Pancreas (tissue), 10 donors: Measurements from ENCODE around the gene HAGHL. TPM values are rescaled to one million over a fixed set of nuclear protein-coding genes. Genes with fewer than 3 reads are reported as not detected.

Experiments used
- ATAC-seq, 4 donors: fragments of 200-7000 bp; cut with Tn5 transposase; one replicate each; pipeline versions ENCODE4 v1.8.0 to v1.9.1; 2020; ENCODE audit warnings: mild to moderate bottlenecking in 4 of 4, moderate library complexity in 4 of 4
- DNase-seq, 6 donors: peaks; one replicate each; pipeline ENCODE4 v3.0.0-alpha.2; 2020
- FAIRE-seq: peaks from 2 replicates; lab custom pipeline; 2012; peaks lifted over from hg19 to GRCh38; lab: Jason Lieb, UNC
- H3K27ac ChIP-seq, 4 donors: fragments of 200-600 bp; sonication (generic); 1 replicate in 3 of 4; 2 replicates in 1 of 4; pipeline versions ENCODE4 v1.5.0 to v1.8.0; 2020
- H3K27me3 ChIP-seq, 4 donors: fragments of 200-600 bp; one replicate each; pipeline ENCODE4 v1.8.0; 2021
- H3K36me3 ChIP-seq, 3 donors: fragments of 200-600 bp; sonication (generic) in 1 of 3; one replicate each; pipeline versions ENCODE4 v1.5.0 to v1.8.0; 2020 to 2021
- H3K4me1 ChIP-seq, 3 donors: fragments of 200-600 bp; one replicate each; pipeline ENCODE4 v1.8.0; 2021
- H3K4me3 ChIP-seq, 4 donors: fragments of 200-600 bp; sonication (generic) in 2 of 4; one replicate each; pipeline versions ENCODE4 v1.5.0 to v1.8.0; 2020 to 2021
- H3K9me3 ChIP-seq, 4 donors: fragments of 200-600 bp; one replicate each; pipeline ENCODE4 v1.8.0; 2021
- WGBS, 2 donors: extraction: QIAGEN DNeasy Blood & Tissue Kit; methylation state at CpG; one replicate each; pipeline ENCODE4 v1.1.7; 2013; 5-methylcytosine and 5-hydroxymethylcytosine counted together
- intact Hi-C, 3 donors: fragments of 100-400 bp; cut with DNase I; formaldehyde crosslinking; loops; one replicate each; pipeline versions ENCODE4 v1.11.1 to v1.14.2; 2022
- polyA plus RNA-seq, 2 donors: library from polyadenylated mRNA; stranded (reverse); fragments of 200-250 nt; gene quantifications; one replicate each; pipeline ENCODE4 v1.2.3, GENCODE V29; 2013
- total RNA-seq, 6 donors: library from RNA; stranded (reverse); fragmentation: NEBNext Ultra II Directional in 4 of 6; extraction: Animal tissue kit (Norgen Biotek cat#: 25700) in 4 of 6; gene quantifications; one replicate each; pipeline versions ENCODE4 v1.2.1 to v1.2.4, GENCODE V29; 2021 to 2023
- TF ChIP-seq, protein P1 (sequence below), 4 donors: fragments of 200-600 bp; sonication (generic) in 3 of 4; IDR thresholded peaks; one replicate each; pipeline versions ENCODE4 v1.5.0 to v1.8.0; 2021; ENCODE audit warnings: antibody characterized with exemption in 4 of 4
- donor health status: healthy with polysubstance abuse.
- donor health status: DM: no; HTN: no; CAD: no; lungs with moderate emphysema.
- donor health status: DM: no; HTN: no; CAD: no.
- donor health status: control.
- donor health status: control.
- donor health status: Bipolar disorder and iron deficiency.
- donor health status: DM: yes; HTN: yes; CAD: no.
- donor health status: DM: no; HTN: no; CAD: no.
- donor health status: DM: no; HTN: no; CAD: no.
- donor health status: DM: yes; HTN: yes; CAD: no.

HAGHL gene
- total and polyA plus RNA-seq, 8 donors: 0.47 to 17.5 (median 1.6) TPM

DNA sequence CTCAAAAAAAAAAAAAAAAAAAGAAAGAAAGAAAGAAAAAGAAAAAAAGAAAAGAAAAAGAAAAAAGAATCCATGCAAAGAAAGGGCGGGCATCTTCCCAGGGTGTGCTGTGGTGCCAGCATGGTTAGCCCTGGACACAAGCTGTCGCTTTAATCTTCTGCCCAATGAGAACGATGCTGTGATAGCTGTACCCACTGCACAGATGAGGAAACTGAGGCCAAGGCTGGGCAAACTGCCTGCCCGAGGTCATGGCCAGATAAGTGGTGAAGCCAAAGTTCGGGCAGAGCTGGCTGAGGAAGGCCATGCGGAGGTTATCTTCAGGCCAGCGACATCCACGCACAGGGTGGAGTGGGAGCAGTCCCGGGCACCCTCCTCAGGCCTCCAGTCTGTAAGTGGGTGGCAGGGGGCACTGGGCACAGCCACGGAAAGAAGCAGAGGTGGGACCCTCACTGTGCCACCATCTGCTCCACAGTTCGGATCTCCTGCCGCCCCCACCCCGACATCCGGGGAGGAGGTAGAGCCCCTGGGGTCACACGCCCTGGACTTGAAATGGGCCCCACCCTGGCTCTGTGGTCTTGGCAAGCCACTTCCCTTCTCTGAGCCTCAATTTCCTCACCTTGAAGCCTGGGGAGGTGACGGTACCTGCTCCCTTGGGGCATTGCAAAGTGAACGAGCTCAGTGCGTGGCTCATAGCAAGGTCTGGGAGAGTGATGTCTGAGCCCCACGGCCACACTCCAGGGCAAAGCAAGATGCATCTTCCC, 27.8 kb upstream of the HAGHL start:
- Histone ChIP-seq H3K9me3 (no peaks in the 10 kb centered on the region), H3K36me3 (no peaks in the 10 kb centered on the region), H3K27me3 (peaks cover 0 to 41% (median 11%) of the 10 kb centered on the region in 4 donors), H3K27ac (no peak overlapping the region), H3K4me3 (no peak overlapping the region), H3K4me1 (peaks cover 0 to 16% (median 6%) of the 10 kb centered on the region in 3 donors)
- ATAC-seq: no peak
- no peak for DNase-seq
- intact Hi-C loops: no loop called here
- TF ChIP-seq, protein P1, sequence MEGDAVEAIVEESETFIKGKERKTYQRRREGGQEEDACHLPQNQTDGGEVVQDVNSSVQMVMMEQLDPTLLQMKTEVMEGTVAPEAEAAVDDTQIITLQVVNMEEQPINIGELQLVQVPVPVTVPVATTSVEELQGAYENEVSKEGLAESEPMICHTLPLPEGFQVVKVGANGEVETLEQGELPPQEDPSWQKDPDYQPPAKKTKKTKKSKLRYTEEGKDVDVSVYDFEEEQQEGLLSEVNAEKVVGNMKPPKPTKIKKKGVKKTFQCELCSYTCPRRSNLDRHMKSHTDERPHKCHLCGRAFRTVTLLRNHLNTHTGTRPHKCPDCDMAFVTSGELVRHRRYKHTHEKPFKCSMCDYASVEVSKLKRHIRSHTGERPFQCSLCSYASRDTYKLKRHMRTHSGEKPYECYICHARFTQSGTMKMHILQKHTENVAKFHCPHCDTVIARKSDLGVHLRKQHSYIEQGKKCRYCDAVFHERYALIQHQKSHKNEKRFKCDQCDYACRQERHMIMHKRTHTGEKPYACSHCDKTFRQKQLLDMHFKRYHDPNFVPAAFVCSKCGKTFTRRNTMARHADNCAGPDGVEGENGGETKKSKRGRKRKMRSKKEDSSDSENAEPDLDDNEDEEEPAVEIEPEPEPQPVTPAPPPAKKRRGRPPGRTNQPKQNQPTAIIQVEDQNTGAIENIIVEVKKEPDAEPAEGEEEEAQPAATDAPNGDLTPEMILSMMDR (IDR thresholded peaks at IDR 0.05): no peak
- WGBS, 2 donors: 65 to 78% methylated on average over 19 of the region's 19 CpGs
- FAIRE-seq: no peak

DNA sequence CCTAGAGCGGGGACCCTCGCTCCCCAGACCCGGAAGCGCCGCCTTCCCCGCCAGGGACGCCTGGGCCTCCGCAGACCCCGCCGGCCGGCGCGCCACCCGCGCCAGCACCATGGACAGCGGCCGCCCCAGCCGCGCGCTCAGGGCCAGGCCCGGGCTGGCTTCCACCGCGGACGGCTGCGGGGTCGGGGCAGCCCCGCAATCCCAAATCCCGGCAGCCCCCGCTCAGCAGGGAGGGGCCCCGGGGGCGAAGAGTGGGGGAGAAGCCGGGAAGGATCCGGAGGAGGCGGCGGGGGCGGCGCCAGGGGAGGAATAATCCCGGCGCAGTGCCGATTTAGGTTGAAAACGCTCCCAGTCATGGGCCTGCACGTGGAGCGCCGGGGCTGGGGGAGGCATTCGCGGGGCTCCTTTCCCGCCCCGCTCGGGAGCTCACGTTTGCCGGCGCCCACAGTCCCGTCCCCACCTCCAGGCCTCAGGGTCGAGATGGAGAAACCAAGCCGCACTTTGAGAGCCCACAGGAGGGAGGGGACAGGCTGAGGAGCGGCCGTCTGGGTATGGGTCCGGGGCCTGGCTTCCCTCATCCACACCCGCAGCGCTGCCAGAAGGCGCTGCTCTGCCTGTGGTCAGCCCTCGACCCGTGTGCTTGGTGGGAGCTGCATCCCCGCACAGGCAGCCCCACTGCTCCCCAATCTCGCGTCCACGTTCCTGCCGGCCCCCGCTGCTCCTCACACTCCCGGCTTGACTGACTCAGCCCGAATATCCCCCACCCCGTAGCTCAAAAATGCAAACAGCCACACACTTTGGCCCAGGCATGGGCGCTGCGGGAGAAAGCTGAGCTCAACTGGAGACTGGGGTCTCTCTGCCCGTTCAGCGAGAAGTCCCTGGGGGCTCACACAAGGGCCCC, 26.0 kb upstream of the HAGHL start:
- Histone ChIP-seq H3K4me1 (peaks cover 0 to under 1% (median 0%) of the 10 kb centered on the region in 3 donors), H3K36me3 (no peaks in the 10 kb centered on the region), H3K9me3 (no peaks in the 10 kb centered on the region), H3K27ac (no peak overlapping the region), H3K27me3 (peaks cover 0 to 47% (median 14%) of the 10 kb centered on the region in 4 donors), H3K4me3 (peak overlapping the region in 1 of 4 donors; percentile 14)
- ATAC-seq: peak; percentile 66 to 85 (median 72)
- TF ChIP-seq, protein P1 (IDR thresholded peaks at IDR 0.05): no peak
- no peak for FAIRE-seq
- 6 to 8% methylated on average over 52 to 76 of the region's 76 CpGs for WGBS, 2 donors
- peak in 2 of 6 donors; percentile 46 to 85 for DNase-seq
- intact Hi-C loops: loop anchor here in 1 of 3 donors (10.0 kb wide), 1 partner anchor 84 kb away; the partner anchor contains the start of genes CHTF18 and RPUSD1

- Histone ChIP-seq H3K4me1 (no peaks in the 10 kb centered on the region), H3K4me3 (no peak overlapping the region), H3K36me3 (no peaks in the 10 kb centered on the region), H3K9me3 (no peaks in the 10 kb centered on the region), H3K27ac (no peak overlapping the region), H3K27me3 (peaks cover 0 to 40% (median 14%) of the 10 kb centered on the region in 4 donors)
- no peak for FAIRE-seq
- intact Hi-C loops: loop anchor here in 1 of 3 donors (10.0 kb wide), 1 partner anchor 82 kb away; the partner anchor contains the start of genes CHTF18 and RPUSD1
- no peak for DNase-seq
- no peak for ATAC-seq
- 68 to 78% methylated on average over 19 of the region's 19 CpGs for WGBS, 2 donors
- TF ChIP-seq, protein P1 (IDR thresholded peaks at IDR 0.05): no peak
Observed at GRCh38 chr16:702341-702740, 24.6 kb upstream of the HAGHL start.

DNA sequence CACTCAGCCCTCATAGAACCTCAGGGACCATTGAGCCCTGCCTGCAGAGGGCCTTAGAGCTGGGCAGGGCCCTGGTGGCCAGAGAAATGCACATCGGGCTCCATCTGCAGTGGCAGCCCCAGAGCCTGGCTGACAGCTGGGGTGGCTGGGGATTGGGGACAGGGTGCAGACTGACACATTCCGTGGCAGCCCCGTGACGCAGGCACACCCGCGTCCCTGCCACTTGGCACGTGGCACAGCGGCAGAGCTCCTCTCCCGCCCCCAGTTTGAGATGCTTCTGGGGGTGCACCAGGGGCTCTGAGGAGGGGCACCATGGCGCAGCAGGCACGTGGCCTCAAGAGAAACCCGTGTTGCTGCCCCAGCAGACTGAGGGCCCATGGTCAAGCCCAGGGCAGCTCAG, 23.5 kb upstream of the HAGHL start:
- Histone ChIP-seq H3K9me3 (no peaks in the 10 kb centered on the region), H3K27ac (no peak overlapping the region), H3K27me3 (peaks cover 0 to 46% (median 14%) of the 10 kb centered on the region in 4 donors), H3K36me3 (no peaks in the 10 kb centered on the region), H3K4me3 (no peak overlapping the region), H3K4me1 (no peaks in the 10 kb centered on the region)
- intact Hi-C loops: loop anchor here in 1 of 3 donors (10.0 kb wide), 1 partner anchor 81 kb away; the partner anchor contains the start of genes CHTF18 and RPUSD1
- TF ChIP-seq, protein P1 (IDR thresholded peaks at IDR 0.05): no peak
- ATAC-seq (no peak), DNase-seq (no peak), FAIRE-seq (no peak)
- 68 to 70% methylated on average over 10 to 12 of the region's 12 CpGs for WGBS, 2 donors
